Aorta (tissue), 5 donors: ENCODE results near the gene KIF26B. TPM values are rescaled to one million over a fixed set of nuclear protein-coding genes. Genes with fewer than 3 reads are reported as not detected.
A peak's percentile ranks its signal among the peaks of the same experiment; 100 is the strongest.

ENCODE experiments used
- ATAC-seq: fragments of 200-7000 bp; cut with Tn5 transposase; one replicate; pipeline ENCODE4 v1.9.1; 2022; ENCODE audit warnings: moderate library complexity; ENCODE audit not compliant: low FRiP score
- DNase-seq, 2 donors: peaks; one replicate each; pipeline ENCODE4 v3.0.0-alpha.2; 2020
- H3K27ac ChIP-seq, 2 donors: one replicate each; pipeline ENCODE4 v1.5.1; 2013; ENCODE audit warnings: low read length in 2 of 2, mild to moderate bottlenecking in 2 of 2, moderate library complexity in 2 of 2, control low read depth in 1 of 2, inconsistent platforms in 1 of 2, low read depth in 1 of 2
- H3K27me3 ChIP-seq, 2 donors: one replicate each; pipeline ENCODE4 v1.6.1; 2013; ENCODE audit warnings: control low read depth in 1 of 2, low read length in 1 of 2, mild to moderate bottlenecking in 1 of 2, moderate library complexity in 1 of 2; ENCODE audit not compliant: insufficient read depth in 2 of 2, control insufficient read depth in 1 of 2
- H3K36me3 ChIP-seq, 2 donors: one replicate each; pipeline ENCODE4 v1.6.1; 2013; ENCODE audit warnings: control low read depth in 1 of 2, low read length in 1 of 2, mild to moderate bottlenecking in 1 of 2; ENCODE audit not compliant: insufficient read depth in 2 of 2, control insufficient read depth in 1 of 2
- H3K4me1 ChIP-seq, 2 donors: one replicate each; pipeline ENCODE4 v1.6.1; 2013; ENCODE audit warnings: low read length in 2 of 2, control low read depth in 1 of 2, mild to moderate bottlenecking in 1 of 2, moderate library complexity in 1 of 2; ENCODE audit not compliant: insufficient read depth in 2 of 2, control insufficient read depth in 1 of 2
- H3K4me3 ChIP-seq, 2 donors: one replicate each; pipeline ENCODE4 v1.5.1; 2013; ENCODE audit warnings: low read length in 2 of 2, control low read depth in 1 of 2, mild to moderate bottlenecking in 1 of 2
- H3K9me3 ChIP-seq: one replicate; pipeline ENCODE4 v1.6.1; 2013; ENCODE audit warnings: mild to moderate bottlenecking, low read length; ENCODE audit not compliant: control insufficient read depth
- WGBS, 2 donors: extraction: QIAGEN DNeasy Blood & Tissue Kit; methylation state at CpG; one replicate each; pipeline ENCODE4 v1.1.7; 2013; 5-methylcytosine and 5-hydroxymethylcytosine counted together
- intact Hi-C, 2 donors: fragments of 100-400 bp; cut with DNase I; formaldehyde crosslinking; loops; one replicate each; pipeline versions ENCODE4 v1.14.2 to v1.15.0; 2022
- polyA plus RNA-seq, 2 donors: library from polyadenylated mRNA; stranded (reverse); fragments of 200-250 nt; gene quantifications; one replicate each; pipeline ENCODE4 v1.2.3, GENCODE V29; 2013
- total RNA-seq, 2 donors: library from RNA; stranded (reverse); fragmentation: NEBNext Ultra II Directional; extraction: Animal tissue kit (Norgen Biotek cat#: 25700); gene quantifications; one replicate each; pipeline ENCODE4 v1.2.1, GENCODE V29; 2021
- donor health status: healthy with polysubstance abuse.
- donor health status: Bipolar disorder and iron deficiency.
- donor health status: DM: no; HTN: no; CAD: no.
- donor health status: DM: no; HTN: no; CAD: no.
- donor health status: DM: yes; HTN: yes; CAD: no.

The KIF26B gene
- total and polyA plus RNA-seq, 4 donors = under 0.01 to 0.58 (median 0.30) TPM

DNA sequence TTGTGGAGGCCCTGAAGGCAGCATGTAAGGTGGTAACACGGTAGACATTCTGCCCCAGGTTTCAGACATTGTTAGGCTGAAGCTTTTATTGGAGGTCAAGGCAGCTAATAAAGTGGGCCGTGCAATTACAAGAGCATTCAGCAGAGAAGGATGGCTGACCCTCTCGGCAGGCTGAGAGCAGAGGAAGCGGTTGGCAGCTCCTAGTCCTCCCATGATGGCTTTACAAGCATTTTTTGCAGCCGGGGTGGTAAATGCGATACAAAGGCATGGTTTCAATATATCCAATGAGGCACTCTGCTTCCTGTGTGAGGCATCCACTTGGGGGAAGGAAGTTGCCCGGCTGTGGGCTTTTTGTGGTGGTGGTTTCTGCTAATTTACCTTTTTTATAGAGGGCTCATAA lies 14.6 kb downstream of the KIF26B start:
- ATAC-seq = no peak
- no peaks in the 10 kb centered on the region for H3K27me3 ChIP-seq

DNA sequence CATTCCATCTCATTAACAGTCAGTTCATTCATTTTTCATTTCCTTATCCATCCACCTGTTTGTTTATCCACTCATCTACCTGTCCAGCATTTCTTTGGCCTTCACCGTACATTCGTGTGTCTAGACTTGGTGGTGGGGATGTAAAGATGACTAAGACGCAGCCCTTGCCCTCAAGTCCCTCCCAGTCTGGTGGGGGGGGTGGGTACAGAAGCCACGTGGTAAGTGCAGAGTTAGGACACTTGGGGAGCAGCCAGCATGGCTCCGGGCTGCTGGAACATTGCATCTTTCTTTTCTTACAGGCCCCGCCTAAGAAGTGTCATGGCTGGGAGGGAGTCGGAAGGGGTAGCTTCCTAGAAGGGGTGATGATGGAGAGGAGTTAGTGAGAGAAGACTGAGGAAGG lies 17.2 kb downstream of the KIF26B start:
- ATAC-seq = no peak
- intact Hi-C loops = no loop called here
- 67 to 69% methylated on average over 7 of the region's 7 CpGs for WGBS, 2 donors

More for the DNA sequence above, 14.6 kb downstream of the KIF26B start:
- Histone ChIP-seq H3K4me1 (no peaks in the 10 kb centered on the region), H3K4me3 (no peak overlapping the region), H3K9me3 (no peaks in the 10 kb centered on the region), H3K27ac (no peak overlapping the region), H3K36me3 (no peaks in the 10 kb centered on the region)
- no peak for DNase-seq
- 72 to 76% methylated on average over 7 of the region's 7 CpGs for WGBS, 2 donors
- intact Hi-C loops = no loop called here

DNA sequence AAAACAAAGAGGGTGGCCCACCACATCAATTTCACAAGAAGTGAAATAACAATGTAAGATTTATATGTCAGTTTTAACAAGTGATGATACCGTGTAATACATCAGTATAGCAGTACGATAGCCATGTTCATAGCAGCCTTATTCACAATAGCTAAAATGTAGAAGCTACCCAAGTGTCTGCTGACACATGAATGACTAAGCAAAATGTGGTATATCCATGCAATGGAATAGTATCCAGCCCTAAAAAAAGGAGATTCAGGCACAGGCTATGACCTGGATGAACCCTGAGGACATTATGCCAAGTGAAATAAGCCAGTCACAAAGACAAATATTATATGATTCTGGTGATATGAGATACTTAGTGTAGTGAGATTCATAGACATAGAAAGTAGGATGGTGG lies 18.0 kb downstream of the KIF26B start:
- Histone ChIP-seq H3K4me3 (no peak overlapping the region), H3K9me3 (peaks cover 1% of the 10 kb centered on the region), H3K27ac (no peak overlapping the region), H3K4me1 (no peaks in the 10 kb centered on the region), H3K36me3 (no peaks in the 10 kb centered on the region), H3K27me3 (no peaks in the 10 kb centered on the region)
- intact Hi-C loops = no loop called here
- 98 to 99% methylated on average over 2 of the region's 2 CpGs for WGBS, 2 donors
- DNase-seq = no peak
- no peak for ATAC-seq

More for the DNA sequence above, 17.2 kb downstream of the KIF26B start:
- Histone ChIP-seq H3K27me3 (no peaks in the 10 kb centered on the region), H3K27ac (no peak overlapping the region), H3K36me3 (no peaks in the 10 kb centered on the region), H3K4me3 (no peak overlapping the region), H3K9me3 (peaks cover 1% of the 10 kb centered on the region), H3K4me1 (no peaks in the 10 kb centered on the region)
- no peak for DNase-seq

DNA sequence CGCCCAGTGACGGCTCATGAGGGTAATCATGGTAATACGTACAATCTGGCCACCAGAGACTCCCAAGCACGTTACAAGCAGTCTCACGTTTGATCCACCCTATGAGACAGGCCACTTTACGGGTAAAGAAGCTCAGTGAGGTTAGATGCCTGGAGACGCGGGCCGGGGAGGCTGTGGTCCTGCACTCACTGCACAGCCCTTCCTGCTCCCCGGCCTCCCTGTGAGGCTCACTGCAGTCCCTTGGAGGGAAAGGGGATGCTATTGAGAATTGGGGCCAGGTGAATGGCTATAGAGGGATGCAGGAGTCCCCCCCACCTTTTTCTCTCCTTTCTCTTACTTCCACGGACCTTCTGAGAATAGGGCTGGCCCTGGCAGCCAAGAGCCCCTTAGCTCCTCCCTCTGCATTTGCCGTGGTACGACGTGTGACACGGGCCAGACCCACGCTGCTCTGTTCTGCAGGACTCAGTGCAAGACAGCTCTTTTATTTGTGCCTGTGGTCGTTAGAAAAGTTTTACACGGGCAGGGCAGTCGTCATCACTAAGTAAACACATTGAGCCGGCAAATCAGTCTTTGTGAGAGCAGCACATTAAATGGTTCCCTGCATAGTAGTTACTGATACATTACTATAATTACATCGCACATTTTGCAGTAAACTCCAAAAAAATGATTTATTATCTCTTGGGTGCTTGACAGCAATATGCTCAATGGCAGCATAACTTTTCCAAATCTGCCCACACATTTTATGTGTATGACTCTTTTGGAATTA lies 18.8 kb downstream of the KIF26B start:
- Histone ChIP-seq H3K4me3 (no peak overlapping the region), H3K9me3 (peaks cover 1% of the 10 kb centered on the region), H3K27me3 (no peaks in the 10 kb centered on the region), H3K36me3 (no peaks in the 10 kb centered on the region), H3K4me1 (no peaks in the 10 kb centered on the region), H3K27ac (no peak overlapping the region)
- intact Hi-C loops = no loop called here
- WGBS, 2 donors = 43% methylated on average over 21 of the region's 21 CpGs
- no peak for DNase-seq
- ATAC-seq = no peak

DNA sequence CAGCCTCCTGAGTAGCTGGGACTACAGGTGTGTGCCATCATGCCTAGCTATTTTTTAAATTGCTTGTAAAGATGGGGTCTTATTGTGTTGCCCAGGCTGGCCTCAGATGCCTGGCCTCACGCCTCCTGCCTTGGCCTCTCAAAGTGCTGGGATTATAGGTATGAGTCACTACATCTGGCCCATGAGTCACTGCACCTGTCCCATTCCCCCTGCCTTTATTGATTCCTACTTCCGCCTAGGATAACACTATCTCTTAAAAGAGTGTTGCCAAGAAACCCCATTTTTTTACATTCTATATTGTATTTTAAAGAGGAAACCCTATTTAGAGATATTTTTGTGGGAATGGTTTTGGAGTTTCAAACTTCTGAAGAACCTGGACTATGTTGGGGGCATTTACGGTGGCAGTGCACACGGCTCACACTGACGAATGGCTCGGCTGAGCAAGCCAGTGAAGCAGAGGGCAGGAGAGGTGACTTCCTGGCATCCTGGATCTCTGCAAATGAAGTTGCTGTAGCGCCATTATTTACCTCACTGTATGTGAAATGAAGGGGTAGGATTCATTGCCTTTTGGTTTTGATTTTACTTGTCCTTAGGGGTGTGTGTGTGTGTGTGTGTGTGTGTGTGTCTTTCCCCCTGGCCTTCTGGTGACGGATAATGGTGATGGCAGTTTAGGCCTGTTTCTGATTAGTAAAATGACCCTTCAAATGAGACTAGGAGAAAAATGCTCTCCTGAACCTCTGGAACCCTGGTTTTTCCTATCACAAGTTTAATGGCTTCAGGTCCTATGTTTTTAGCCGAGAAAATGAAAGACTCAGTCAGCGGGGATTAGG lies 22.5 kb downstream of the KIF26B start:
- H3K4me1 ChIP-seq = no peaks in the 10 kb centered on the region
- intact Hi-C loops = no loop called here
- H3K4me3 ChIP-seq = no peak overlapping the region

DNA sequence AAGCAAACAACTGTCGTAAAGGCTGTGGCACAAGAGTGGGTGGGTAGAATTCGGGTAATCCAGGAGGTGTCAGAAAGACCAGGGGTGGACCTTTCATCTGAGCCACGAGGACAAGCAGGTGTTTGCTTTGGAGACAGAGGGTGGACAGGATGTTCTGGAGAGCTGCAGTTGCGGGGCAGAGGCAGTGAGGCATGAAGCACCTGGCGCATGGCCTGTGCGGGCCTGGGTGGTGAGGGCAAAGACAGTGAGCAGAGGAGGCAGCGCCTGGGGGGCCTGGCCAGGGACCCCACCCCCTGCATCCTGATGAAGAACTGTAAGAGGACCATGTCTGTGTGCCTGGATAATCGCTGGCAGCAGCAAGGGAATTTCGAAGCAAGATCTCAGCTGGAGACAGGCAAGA lies 24.9 kb downstream of the KIF26B start:
- H3K27ac ChIP-seq = no peak overlapping the region
- H3K4me3 ChIP-seq = no peak overlapping the region
- no peaks in the 10 kb centered on the region for H3K36me3 ChIP-seq
- intact Hi-C loops = no loop called here
- ATAC-seq = peak; percentile 36
- WGBS, 2 donors = 70 to 73% methylated on average over 9 of the region's 9 CpGs
- H3K9me3 ChIP-seq = no peaks in the 10 kb centered on the region
- no peaks in the 10 kb centered on the region for H3K4me1 ChIP-seq
- no peak for DNase-seq
- no peaks in the 10 kb centered on the region for H3K27me3 ChIP-seq

More for the DNA sequence above, 22.5 kb downstream of the KIF26B start:
- Histone ChIP-seq H3K27me3 (no peaks in the 10 kb centered on the region), H3K27ac (no peak overlapping the region), H3K9me3 (peaks cover 1% of the 10 kb centered on the region), H3K36me3 (no peaks in the 10 kb centered on the region)
- 77 to 85% methylated on average over 10 of the region's 10 CpGs for WGBS, 2 donors
- no peak for ATAC-seq
- no peak for DNase-seq

DNA sequence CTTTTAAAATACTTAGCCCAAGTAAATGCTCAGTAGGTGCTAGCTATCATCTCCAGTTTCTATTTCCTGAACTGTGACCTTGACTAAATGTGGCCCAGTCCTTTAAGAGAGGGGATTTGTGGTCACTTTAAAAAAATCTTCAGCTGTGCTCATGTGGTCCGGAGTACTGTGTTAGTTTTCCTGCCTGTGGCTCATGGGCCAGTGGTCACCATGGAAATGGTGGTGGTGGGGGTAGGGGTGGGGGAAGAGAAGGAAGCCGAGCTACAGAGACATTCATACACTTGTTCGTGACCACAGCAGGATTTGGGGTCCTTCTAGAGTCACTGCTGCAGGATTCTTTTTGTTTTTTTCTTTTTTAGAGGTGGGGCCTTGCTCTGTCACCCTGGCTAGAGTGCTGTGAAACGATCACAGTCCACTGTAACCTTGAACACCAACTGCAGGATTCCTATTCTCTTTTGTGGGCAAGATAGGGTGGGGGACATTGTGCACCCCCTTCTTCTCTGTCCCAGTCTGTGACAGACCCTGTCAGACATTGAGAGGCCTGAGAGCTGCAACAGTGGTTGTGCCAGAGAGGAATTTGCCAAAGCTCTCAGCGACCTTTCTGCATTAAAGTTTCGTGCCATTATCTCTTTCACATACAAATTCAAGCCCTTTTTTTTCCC lies 25.8 kb downstream of the KIF26B start:
- Histone ChIP-seq H3K4me1 (no peaks in the 10 kb centered on the region), H3K36me3 (no peaks in the 10 kb centered on the region), H3K27me3 (no peaks in the 10 kb centered on the region), H3K9me3 (no peaks in the 10 kb centered on the region), H3K4me3 (no peak overlapping the region), H3K27ac (no peak overlapping the region)
- intact Hi-C loops = no loop called here
- 39 to 58% methylated on average over 6 of the region's 6 CpGs for WGBS, 2 donors
- ATAC-seq (no peak), DNase-seq (no peak)

DNA sequence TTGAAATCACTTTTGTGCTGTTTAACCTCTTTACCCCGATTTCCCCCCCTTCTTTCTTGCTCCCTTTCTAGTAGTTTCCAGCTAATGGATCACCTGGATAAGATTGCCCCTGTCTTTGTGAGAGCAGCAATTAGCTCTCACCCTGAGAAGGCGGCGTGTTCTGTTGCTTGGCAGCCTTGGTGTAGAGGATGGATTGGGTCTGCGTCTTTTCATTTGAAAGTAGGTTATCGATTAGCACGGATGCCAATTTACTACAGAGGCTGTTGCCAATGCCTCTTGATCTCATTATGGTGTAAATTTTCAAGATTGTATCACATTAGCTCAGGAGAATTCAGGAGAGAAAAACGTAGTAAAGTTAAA lies 26.4 kb downstream of the KIF26B start:
- H3K4me3 ChIP-seq = no peak overlapping the region
- H3K9me3 ChIP-seq = no peaks in the 10 kb centered on the region
- DNase-seq = no peak
- H3K36me3 ChIP-seq = no peaks in the 10 kb centered on the region
- 62 to 71% methylated on average over 7 of the region's 7 CpGs for WGBS, 2 donors
- no peaks in the 10 kb centered on the region for H3K4me1 ChIP-seq
- ATAC-seq = no peak
- no peak overlapping the region for H3K27ac ChIP-seq
- intact Hi-C loops = no loop called here
- H3K27me3 ChIP-seq = no peaks in the 10 kb centered on the region
